ENCODE data around the gene TXN. TPM values are rescaled to one million over a fixed set of nuclear protein-coding genes. Genes with fewer than 3 reads are reported as not detected.

TXN gene
- total and polyA plus RNA-seq, 10 of the 15 experiments (the other 5 are each of a cell fraction or from before 2014, with no cell fraction given) = 309 to 2,304 (median 650) TPM

GRCh38 chr9:110256380-110257096 lies at the start of gene TXN (continued):
- 0 out of 2 replicates have a peak, but pooled peaks have one; percentile 41 for TF ChIP-seq RELB (IDR thresholded peaks at IDR 0.05; ENCODE audit: low read depth)
- TF ChIP-seq ZNF24 (IDR thresholded peaks at IDR 0.05) = no peak
- no peak for TF ChIP-seq SREBF1 (IDR thresholded peaks at IDR 0.05; ENCODE audit: low read length)
- peak; percentile 93; the same call in 2 of the 3 replicates for TF ChIP-seq POU2F2 (IDR thresholded peaks at IDR 0.05; ENCODE audit: borderline replicate concordance, low read depth, low read length)
- no peak for TF ChIP-seq NFYB (IDR thresholded peaks at IDR 0.05; ENCODE audit: insufficient read depth, low read depth, low read length)
- no peak for TF ChIP-seq SIN3A (IDR thresholded peaks at IDR 0.05; ENCODE audit: low read depth, low read length)
- TF ChIP-seq TAF1 (IDR thresholded peaks at IDR 0.05; ENCODE audit: borderline replicate concordance, low read depth, low read length) = peak; percentile 97
- no peak for TF ChIP-seq RCOR1 (conservative IDR thresholded peaks at IDR 0.05; ENCODE audit: low read depth, low read length)
- TF ChIP-seq, protein P1, sequence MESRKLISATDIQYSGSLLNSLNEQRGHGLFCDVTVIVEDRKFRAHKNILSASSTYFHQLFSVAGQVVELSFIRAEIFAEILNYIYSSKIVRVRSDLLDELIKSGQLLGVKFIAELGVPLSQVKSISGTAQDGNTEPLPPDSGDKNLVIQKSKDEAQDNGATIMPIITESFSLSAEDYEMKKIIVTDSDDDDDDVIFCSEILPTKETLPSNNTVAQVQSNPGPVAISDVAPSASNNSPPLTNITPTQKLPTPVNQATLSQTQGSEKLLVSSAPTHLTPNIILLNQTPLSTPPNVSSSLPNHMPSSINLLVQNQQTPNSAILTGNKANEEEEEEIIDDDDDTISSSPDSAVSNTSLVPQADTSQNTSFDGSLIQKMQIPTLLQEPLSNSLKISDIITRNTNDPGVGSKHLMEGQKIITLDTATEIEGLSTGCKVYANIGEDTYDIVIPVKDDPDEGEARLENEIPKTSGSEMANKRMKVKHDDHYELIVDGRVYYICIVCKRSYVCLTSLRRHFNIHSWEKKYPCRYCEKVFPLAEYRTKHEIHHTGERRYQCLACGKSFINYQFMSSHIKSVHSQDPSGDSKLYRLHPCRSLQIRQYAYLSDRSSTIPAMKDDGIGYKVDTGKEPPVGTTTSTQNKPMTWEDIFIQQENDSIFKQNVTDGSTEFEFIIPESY (IDR thresholded peaks at IDR 0.05) = no peak
- no peak for TF ChIP-seq FOS (IDR thresholded peaks at IDR 0.05; ENCODE audit: borderline replicate concordance, extremely low read depth, insufficient read length)
- TF ChIP-seq MAX (IDR thresholded peaks at IDR 0.05; ENCODE audit: low read depth, low read length) = peak; percentile 37
- no peak for TF ChIP-seq KAT2A (conservative IDR thresholded peaks at IDR 0.05; ENCODE audit: control insufficient read depth, low read depth, low read length)
- no peak for TF ChIP-seq MLLT1 (IDR thresholded peaks at IDR 0.05)
- peak; percentile 81; the same call in 1 of the 2 replicates for TF ChIP-seq HDGF (IDR thresholded peaks at IDR 0.05)
- TF ChIP-seq BCL11A (IDR thresholded peaks at IDR 0.05; ENCODE audit: low read depth, low read length) = no peak
- TF ChIP-seq SMAD1 (IDR thresholded peaks at IDR 0.05; ENCODE audit: low read depth, partially characterized antibody) = peak; percentile 51
- no peak for TF ChIP-seq ZBTB4 (CRISPR knock-in tag; IDR thresholded peaks at IDR 0.05)
- peak; percentile 78; the same call in 1 of the 2 replicates for TF ChIP-seq POLR2AphosphoS2 (IDR thresholded peaks at IDR 0.05; ENCODE audit: low read depth, low read length)
- no peak for TF ChIP-seq SIX5 (IDR thresholded peaks at IDR 0.05; ENCODE audit: low read depth, low read length, severe bottlenecking)
- TF ChIP-seq RAD21 (IDR thresholded peaks at IDR 0.05; ENCODE audit: insufficient read depth, low read depth, low read length) = no peak
- no peak for TF ChIP-seq WRNIP1 (IDR thresholded peaks at IDR 0.05; ENCODE audit: borderline replicate concordance, low read depth, low read length)
- TF ChIP-seq CREB1 (IDR thresholded peaks at IDR 0.05; ENCODE audit: low read depth) = peak; percentile 65
